Left ventricle myocardium inferior (tissue), 1 donor: ENCODE measurements around the gene IGDCC3. TPM values are rescaled to one million over a fixed set of nuclear protein-coding genes. Genes with fewer than 3 reads are reported as not detected.

Experiments
- DNase-seq: peaks from one replicate; pipeline ENCODE4 v3.0.0-alpha.2; 2020
- H3K27ac ChIP-seq: fragments of 200-600 bp; replicated peaks from 2 replicates; pipeline ENCODE4 v1.8.0; 2021
- H3K27me3 ChIP-seq: fragments of 200-600 bp; 2 replicates; pipeline ENCODE4 v1.8.0; 2021; ENCODE audit warnings: low read depth
- H3K36me3 ChIP-seq: fragments of 200-600 bp; 2 replicates; pipeline ENCODE4 v1.8.0; 2021
- H3K4me1 ChIP-seq: fragments of 200-600 bp; 2 replicates; pipeline ENCODE4 v1.8.0; 2021
- H3K4me3 ChIP-seq: fragments of 200-600 bp; 2 replicates; pipeline ENCODE4 v1.8.0; 2021; ENCODE audit warnings: mild to moderate bottlenecking, moderate library complexity
- H3K9me3 ChIP-seq: fragments of 200-600 bp; replicated peaks from 2 replicates; pipeline ENCODE4 v1.8.0; 2021
- CTCF ChIP-seq: fragments of 200-600 bp; IDR thresholded peaks from 2 replicates; pipeline ENCODE4 v1.8.0; 2021; ENCODE audit warnings: antibody characterized with exemption, mild to moderate bottlenecking, borderline replicate concordance
- intact Hi-C: fragments of 100-400 bp; cut with micrococcal nuclease; formaldehyde crosslinking; loops from one replicate; pipeline ENCODE4 v1.11.0; 2022
- total RNA-seq: library from RNA; stranded (reverse); fragmentation: NEBNext Ultra II Directional; extraction: Animal tissue kit (Norgen Biotek cat#: 25700); gene quantifications from one replicate; pipeline ENCODE4 v1.2.1, GENCODE V29; 2021
- donor health status: DM: no; HTN: yes; CAD: no; lungs with severe emphysema.

IGDCC3 gene
- total RNA-seq, 1 donor from 2014 or later = 0.16 TPM

- Histone ChIP-seq H3K27me3 (no peaks in the 10 kb centered on the region), H3K9me3 (no peaks in the 10 kb centered on the region), H3K4me1 (peaks cover 15% of the 10 kb centered on the region), H3K4me3 (no peak overlapping the region), H3K27ac (no peak overlapping the region), H3K36me3 (no peaks in the 10 kb centered on the region)
- no peak for DNase-seq
- intact Hi-C loops = no loop called here
- no peak for TF ChIP-seq CTCF
Observed at GRCh38 chr15:65306551-65306950, 71.3 kb downstream of the IGDCC3 start.

- H3K4me3 ChIP-seq = no peak overlapping the region
- TF ChIP-seq CTCF = no peak
- H3K27me3 ChIP-seq = no peaks in the 10 kb centered on the region
- intact Hi-C loops = no loop called here
- H3K4me1 ChIP-seq = peaks cover 15% of the 10 kb centered on the region
- peak overlapping the region; percentile 99 for H3K27ac ChIP-seq
- H3K36me3 ChIP-seq = no peaks in the 10 kb centered on the region
- H3K9me3 ChIP-seq = no peaks in the 10 kb centered on the region
- no peak for DNase-seq
Observed at GRCh38 chr15:65305776-65306175, 72.0 kb downstream of the IGDCC3 start.

GRCh38 chr15:65305150-65305758, 72.5 kb downstream of the IGDCC3 start:
- H3K4me1 ChIP-seq = peaks cover 15% of the 10 kb centered on the region
- no peaks in the 10 kb centered on the region for H3K36me3 ChIP-seq
- DNase-seq = no peak
- H3K9me3 ChIP-seq = no peaks in the 10 kb centered on the region
- intact Hi-C loops = no loop called here
- H3K27ac ChIP-seq = peak overlapping the region; percentile 99
- no peaks in the 10 kb centered on the region for H3K27me3 ChIP-seq
- TF ChIP-seq CTCF = no peak
- H3K4me3 ChIP-seq = peak overlapping the region; percentile 75

- H3K27ac ChIP-seq = peak within 1 kb of the TSS; percentile 99
- peak; percentile 66 for DNase-seq
- intact Hi-C loops = no loop called here
- H3K27me3 ChIP-seq = no peaks in the 10 kb centered on the region
- no peaks in the 10 kb centered on the region for H3K36me3 ChIP-seq
- H3K9me3 ChIP-seq = no peaks in the 10 kb centered on the region
- peak within 1 kb of the TSS; percentile 75 for H3K4me3 ChIP-seq
- peak; percentile 94 for TF ChIP-seq CTCF
- H3K4me1 ChIP-seq = peaks cover 15% of the 10 kb centered on the region
Observed at GRCh38 chr15:65304381-65305149, 73.2 kb downstream of the IGDCC3 start, which contains the start of gene RNU5B-1. RNU5B-1 (plus strand) TSS chr15:65304677.

- peak overlapping the region; percentile 99 for H3K27ac ChIP-seq
- DNase-seq = peak; percentile 26
- intact Hi-C loops = no loop called here
- no peaks in the 10 kb centered on the region for H3K36me3 ChIP-seq
- H3K9me3 ChIP-seq = no peaks in the 10 kb centered on the region
- H3K4me3 ChIP-seq = peak overlapping the region; percentile 75
- peaks cover 15% of the 10 kb centered on the region for H3K4me1 ChIP-seq
- TF ChIP-seq CTCF = no peak
- H3K27me3 ChIP-seq = no peaks in the 10 kb centered on the region
Observed at GRCh38 chr15:65303687-65304380, 74.0 kb downstream of the IGDCC3 start.
